Kidney glomerular epithelial cell (primary cell): ENCODE measurements around the gene RPS15.
"Not testable (repeated sequence)": the region's sequence is repeated elsewhere in the genome, so short reads cannot be mapped to it uniquely, and the experiment has no call there.

Experiments used
- DNase-seq: peaks from one replicate; lab custom pipeline; 2025; lab: John Stamatoyannopoulos, UW

RPS15 gene

GRCh38 chr19:1470305-1471009 lies 32.3 kb downstream of the RPS15 start:
- no peak for DNase-seq

- no peak for DNase-seq
Observed at GRCh38 chr19:1471010-1471514, 32.9 kb downstream of the RPS15 start.

- DNase-seq = no peak
Observed at GRCh38 chr19:1471515-1472160, 33.4 kb downstream of the RPS15 start.

- DNase-seq = no peak
Observed at GRCh38 chr19:1472231-1473084, 34.3 kb downstream of the RPS15 start.

GRCh38 chr19:1473085-1473851 lies 35.1 kb downstream of the RPS15 start:
- no peak for DNase-seq

- DNase-seq = no peak
Observed at GRCh38 chr19:1474011-1474764, 36.0 kb downstream of the RPS15 start.

- DNase-seq = no peak
Observed at GRCh38 chr19:1474765-1475351, 36.7 kb downstream of the RPS15 start.

GRCh38 chr19:1475751-1476437 lies 37.7 kb downstream of the RPS15 start:
- no peak for DNase-seq

GRCh38 chr19:1477056-1477455 lies 38.9 kb downstream of the RPS15 start:
- DNase-seq = not testable (repeated sequence)

GRCh38 chr19:1478934-1479707 lies 40.9 kb downstream of the RPS15 start, which contains the start of gene C19orf25:
Gene C19orf25, minus strand, starts transcription at chr19:1479215. Its CDS starts 312 bp downstream, at chr19:1478903.
- peak; percentile 80 for DNase-seq

GRCh38 chr19:1481224-1481892 lies 43.2 kb downstream of the RPS15 start:
- no peak for DNase-seq

GRCh38 chr19:1481893-1482360 lies 43.7 kb downstream of the RPS15 start:
- DNase-seq = no peak

- DNase-seq = no peak
Observed at GRCh38 chr19:1482361-1483130, 44.4 kb downstream of the RPS15 start.

GRCh38 chr19:1483131-1483978 lies 45.2 kb downstream of the RPS15 start:
- no peak for DNase-seq

- no peak for DNase-seq
Observed at GRCh38 chr19:1483979-1484428, 45.8 kb downstream of the RPS15 start.

- DNase-seq = no peak
Observed at GRCh38 chr19:1486720-1487575, 48.8 kb downstream of the RPS15 start.
